ENCODE results near the gene MAN2B2. TPM values are rescaled to one million over a fixed set of nuclear protein-coding genes. Genes with fewer than 3 reads are reported as not detected.
A peak's percentile ranks its signal among the peaks of the same experiment; 100 is the strongest.

MAN2B2 gene
- total and polyA plus RNA-seq, 4 donors = 9.2 to 22.4 (median 17.8) TPM

DNA sequence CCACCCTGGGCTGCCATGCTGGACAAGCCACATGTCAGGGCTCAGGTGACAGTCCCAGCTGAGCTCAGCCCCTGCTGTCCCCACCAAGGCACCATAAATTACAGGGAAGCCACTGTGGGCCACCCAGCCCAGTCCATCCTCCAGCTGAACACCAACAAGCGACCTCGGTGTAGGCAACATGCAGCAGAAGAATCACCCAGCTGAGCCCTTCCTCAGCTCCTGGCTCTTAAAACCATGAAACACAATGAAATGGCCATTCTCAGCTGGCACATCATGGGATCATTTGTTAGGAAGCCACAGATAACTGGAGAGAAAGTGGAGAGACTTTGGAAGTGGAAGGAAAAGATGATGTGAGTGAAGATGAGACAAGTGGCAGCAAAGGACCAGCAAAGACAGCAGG, 23.3 kb upstream of the MAN2B2 start:
- H3K36me3 ChIP-seq (ENCODE audit: control insufficient read depth, insufficient read depth, low read length) = no peaks in the 10 kb centered on the region
- 100% methylated on average over 2 of the region's 2 CpGs for WGBS (ENCODE audit: insufficient coverage)
- no peak for DNase-seq (ENCODE audit: low read depth in 4 of 6, low spot score in 6 of 6)
- no peak overlapping the region for H3K4me3 ChIP-seq (ENCODE audit: low read depth, low read length)
- peaks cover 4% of the 10 kb centered on the region for H3K9me3 ChIP-seq (ENCODE audit: control insufficient read depth, insufficient read depth, low read length)
- peaks cover 3% of the 10 kb centered on the region for H3K4me1 ChIP-seq (ENCODE audit: control insufficient read depth, insufficient read depth, low read length)
- no peak overlapping the region for H3K27ac ChIP-seq (ENCODE audit: low read depth, low read length)
- peaks cover 15% of the 10 kb centered on the region for H3K27me3 ChIP-seq (ENCODE audit: control insufficient read depth, insufficient read depth, low read length)

GRCh38 chr4:6555519-6555918, 19.5 kb upstream of the MAN2B2 start:
- H3K27ac ChIP-seq (ENCODE audit: low read depth, low read length) = no peak overlapping the region

GRCh38 chr4:6556263-6556662, 18.7 kb upstream of the MAN2B2 start:
- no peaks in the 10 kb centered on the region for H3K36me3 ChIP-seq (ENCODE audit: control insufficient read depth, insufficient read depth, low read length)
- no peak for DNase-seq (ENCODE audit: low read depth in 4 of 6, low spot score in 6 of 6)
- H3K4me3 ChIP-seq (ENCODE audit: low read depth, low read length) = no peak overlapping the region
- no peak overlapping the region for H3K27ac ChIP-seq (ENCODE audit: low read depth, low read length)
- peaks cover 3% of the 10 kb centered on the region for H3K4me1 ChIP-seq (ENCODE audit: control insufficient read depth, insufficient read depth, low read length)
- peaks cover 36% of the 10 kb centered on the region for H3K27me3 ChIP-seq (ENCODE audit: control insufficient read depth, insufficient read depth, low read length)
- peaks cover 4% of the 10 kb centered on the region for H3K9me3 ChIP-seq (ENCODE audit: control insufficient read depth, insufficient read depth, low read length)
- WGBS (ENCODE audit: insufficient coverage) = 73% methylated on average over 6 of the region's 6 CpGs

More at GRCh38 chr4:6555519-6555918, 19.5 kb upstream of the MAN2B2 start:
- no peak overlapping the region for H3K4me3 ChIP-seq (ENCODE audit: low read depth, low read length)
- no peak for DNase-seq (ENCODE audit: low read depth in 4 of 6, low spot score in 6 of 6)
- H3K36me3 ChIP-seq (ENCODE audit: control insufficient read depth, insufficient read depth, low read length) = no peaks in the 10 kb centered on the region
- WGBS (ENCODE audit: insufficient coverage) = 77% methylated on average over 13 of the region's 13 CpGs
- peaks cover 4% of the 10 kb centered on the region for H3K9me3 ChIP-seq (ENCODE audit: control insufficient read depth, insufficient read depth, low read length)
- peaks cover 3% of the 10 kb centered on the region for H3K4me1 ChIP-seq (ENCODE audit: control insufficient read depth, insufficient read depth, low read length)
- H3K27me3 ChIP-seq (ENCODE audit: control insufficient read depth, insufficient read depth, low read length) = peaks cover 33% of the 10 kb centered on the region

DNA sequence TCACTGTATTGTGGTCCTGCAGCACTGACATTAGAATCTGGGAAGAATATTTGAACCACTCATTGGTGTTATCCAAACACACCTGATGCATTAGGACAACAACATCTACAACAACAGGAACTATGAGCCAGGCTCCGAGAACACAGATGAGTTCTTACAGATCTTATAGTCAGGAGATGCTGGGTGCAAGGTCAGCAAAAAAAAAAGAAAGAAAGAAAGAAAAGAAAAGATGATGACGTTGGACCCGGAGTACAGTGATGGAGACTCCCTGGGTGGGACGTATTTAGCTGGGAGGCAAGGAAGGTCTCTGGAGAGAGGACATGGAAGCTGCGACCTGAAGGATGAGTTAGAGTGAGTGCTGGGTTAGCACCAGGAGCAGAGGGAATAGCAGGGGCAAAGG, 17.8 kb upstream of the MAN2B2 start:
- Histone ChIP-seq H3K27ac (ENCODE audit: low read depth, low read length) (no peak overlapping the region), H3K9me3 (ENCODE audit: control insufficient read depth, insufficient read depth, low read length) (no peaks in the 10 kb centered on the region), H3K36me3 (ENCODE audit: control insufficient read depth, insufficient read depth, low read length) (no peaks in the 10 kb centered on the region), H3K27me3 (ENCODE audit: control insufficient read depth, insufficient read depth, low read length) (peaks cover 43% of the 10 kb centered on the region), H3K4me1 (ENCODE audit: control insufficient read depth, insufficient read depth, low read length) (peaks cover 3% of the 10 kb centered on the region), H3K4me3 (ENCODE audit: low read depth, low read length) (no peak overlapping the region)
- no peak for DNase-seq (ENCODE audit: low read depth in 4 of 6, low spot score in 6 of 6)
- WGBS (ENCODE audit: insufficient coverage) = 74% methylated on average over 4 of the region's 5 CpGs

- no peak for DNase-seq (ENCODE audit: low read depth in 4 of 6, low spot score in 6 of 6)
- H3K27me3 ChIP-seq (ENCODE audit: control insufficient read depth, insufficient read depth, low read length) = peaks cover 48% of the 10 kb centered on the region
- 88% methylated on average over 6 of the region's 10 CpGs for WGBS (ENCODE audit: insufficient coverage)
- no peak overlapping the region for H3K27ac ChIP-seq (ENCODE audit: low read depth, low read length)
- no peaks in the 10 kb centered on the region for H3K9me3 ChIP-seq (ENCODE audit: control insufficient read depth, insufficient read depth, low read length)
- peaks cover 5% of the 10 kb centered on the region for H3K4me1 ChIP-seq (ENCODE audit: control insufficient read depth, insufficient read depth, low read length)
- H3K4me3 ChIP-seq (ENCODE audit: low read depth, low read length) = no peak overlapping the region
- H3K36me3 ChIP-seq (ENCODE audit: control insufficient read depth, insufficient read depth, low read length) = no peaks in the 10 kb centered on the region
Measured at GRCh38 chr4:6557856-6558255, 17.1 kb upstream of the MAN2B2 start.

- WGBS (ENCODE audit: insufficient coverage) = 75% methylated on average over 10 of the region's 10 CpGs
- no peak for DNase-seq (ENCODE audit: low read depth in 4 of 6, low spot score in 6 of 6)
Measured at GRCh38 chr4:6560416-6561172, 14.4 kb upstream of the MAN2B2 start.

GRCh38 chr4:6561173-6561516, 13.8 kb upstream of the MAN2B2 start:
- no peaks in the 10 kb centered on the region for H3K9me3 ChIP-seq (ENCODE audit: control insufficient read depth, insufficient read depth, low read length)
- peaks cover 62% of the 10 kb centered on the region for H3K27me3 ChIP-seq (ENCODE audit: control insufficient read depth, insufficient read depth, low read length)
- 50% methylated on average over 2 of the region's 6 CpGs for WGBS (ENCODE audit: insufficient coverage)
- no peaks in the 10 kb centered on the region for H3K36me3 ChIP-seq (ENCODE audit: control insufficient read depth, insufficient read depth, low read length)
- no peak overlapping the region for H3K27ac ChIP-seq (ENCODE audit: low read depth, low read length)
- peaks cover 13% of the 10 kb centered on the region for H3K4me1 ChIP-seq (ENCODE audit: control insufficient read depth, insufficient read depth, low read length)
- DNase-seq (ENCODE audit: low read depth in 4 of 6, low spot score in 6 of 6) = no peak
- no peak overlapping the region for H3K4me3 ChIP-seq (ENCODE audit: low read depth, low read length)

More at GRCh38 chr4:6560416-6561172, 14.4 kb upstream of the MAN2B2 start:
- no peaks in the 10 kb centered on the region for H3K36me3 ChIP-seq (ENCODE audit: control insufficient read depth, insufficient read depth, low read length)
- H3K27me3 ChIP-seq (ENCODE audit: control insufficient read depth, insufficient read depth, low read length) = peaks cover 60% of the 10 kb centered on the region
- no peaks in the 10 kb centered on the region for H3K9me3 ChIP-seq (ENCODE audit: control insufficient read depth, insufficient read depth, low read length)
- no peak overlapping the region for H3K27ac ChIP-seq (ENCODE audit: low read depth, low read length)
- H3K4me1 ChIP-seq (ENCODE audit: control insufficient read depth, insufficient read depth, low read length) = peaks cover 13% of the 10 kb centered on the region
- no peak overlapping the region for H3K4me3 ChIP-seq (ENCODE audit: low read depth, low read length)

- Histone ChIP-seq H3K27ac (ENCODE audit: low read depth, low read length) (no peak overlapping the region), H3K9me3 (ENCODE audit: control insufficient read depth, insufficient read depth, low read length) (no peaks in the 10 kb centered on the region), H3K4me1 (ENCODE audit: control insufficient read depth, insufficient read depth, low read length) (peaks cover 13% of the 10 kb centered on the region), H3K36me3 (ENCODE audit: control insufficient read depth, insufficient read depth, low read length) (no peaks in the 10 kb centered on the region), H3K4me3 (ENCODE audit: low read depth, low read length) (no peak overlapping the region), H3K27me3 (ENCODE audit: control insufficient read depth, insufficient read depth, low read length) (peaks cover 67% of the 10 kb centered on the region)
- 47% methylated on average over 11 of the region's 16 CpGs for WGBS (ENCODE audit: insufficient coverage)
- DNase-seq (ENCODE audit: low read depth in 4 of 6, low spot score in 6 of 6) = no peak
Measured at GRCh38 chr4:6561706-6562371, 13.2 kb upstream of the MAN2B2 start.

GRCh38 chr4:6562931-6563901, 11.8 kb upstream of the MAN2B2 start:
- no peak overlapping the region for H3K27ac ChIP-seq (ENCODE audit: low read depth, low read length)
- peak in 1 of 6 donors; percentile 14 for DNase-seq (ENCODE audit: low read depth in 4 of 6, low spot score in 6 of 6)
- H3K36me3 ChIP-seq (ENCODE audit: control insufficient read depth, insufficient read depth, low read length) = no peaks in the 10 kb centered on the region
- no peaks in the 10 kb centered on the region for H3K9me3 ChIP-seq (ENCODE audit: control insufficient read depth, insufficient read depth, low read length)
- WGBS (ENCODE audit: insufficient coverage) = under 1% methylated on average over 126 of the region's 127 CpGs
- H3K27me3 ChIP-seq (ENCODE audit: control insufficient read depth, insufficient read depth, low read length) = peaks cover 61% of the 10 kb centered on the region
- no peak overlapping the region for H3K4me3 ChIP-seq (ENCODE audit: low read depth, low read length)
- peaks cover 13% of the 10 kb centered on the region for H3K4me1 ChIP-seq (ENCODE audit: control insufficient read depth, insufficient read depth, low read length)

Measured in spinal cord (tissue), 10 donors.